Effector memory CD4-positive, alpha-beta T cell (primary cell): ENCODE measurements around the gene UQCRQ.
"Not testable (repeated sequence)": the region's sequence is repeated elsewhere in the genome, so short reads cannot be mapped to it uniquely, and the experiment has no call there.

Experiments
- DNase-seq, 3 donors: peaks; one replicate each; pipeline ENCODE4 v3.0.0-alpha.2; 2020
- H3K27ac ChIP-seq: 2 replicates; pipeline ENCODE4 v1.7.0; 2013; ENCODE audit warnings: mild to moderate bottlenecking, low read length, moderate library complexity; ENCODE audit not compliant: insufficient read depth, poor library complexity, severe bottlenecking
- H3K27me3 ChIP-seq: replicated peaks from 2 replicates; pipeline ENCODE4 v1.7.0; 2013; ENCODE audit warnings: mild to moderate bottlenecking, low read length; ENCODE audit not compliant: insufficient read depth, control insufficient read depth, poor library complexity, severe bottlenecking
- H3K36me3 ChIP-seq: 2 replicates; pipeline ENCODE4 v1.7.0; 2013; ENCODE audit warnings: mild to moderate bottlenecking, low read length, moderate library complexity; ENCODE audit not compliant: control insufficient read depth, insufficient read depth
- H3K4me1 ChIP-seq: 2 replicates; pipeline ENCODE4 v1.7.0; 2013; ENCODE audit warnings: low read length, mild to moderate bottlenecking; ENCODE audit not compliant: control insufficient read depth, insufficient read depth, poor library complexity, severe bottlenecking
- H3K4me3 ChIP-seq: 2 replicates; pipeline ENCODE4 v1.7.0; 2013; ENCODE audit warnings: low read length, low read depth, mild to moderate bottlenecking; ENCODE audit not compliant: insufficient read depth, poor library complexity, severe bottlenecking
- H3K9me3 ChIP-seq: 2 replicates; pipeline ENCODE4 v1.7.0; 2013; ENCODE audit warnings: mild to moderate bottlenecking, low read length, moderate library complexity; ENCODE audit not compliant: control insufficient read depth

UQCRQ gene

DNA sequence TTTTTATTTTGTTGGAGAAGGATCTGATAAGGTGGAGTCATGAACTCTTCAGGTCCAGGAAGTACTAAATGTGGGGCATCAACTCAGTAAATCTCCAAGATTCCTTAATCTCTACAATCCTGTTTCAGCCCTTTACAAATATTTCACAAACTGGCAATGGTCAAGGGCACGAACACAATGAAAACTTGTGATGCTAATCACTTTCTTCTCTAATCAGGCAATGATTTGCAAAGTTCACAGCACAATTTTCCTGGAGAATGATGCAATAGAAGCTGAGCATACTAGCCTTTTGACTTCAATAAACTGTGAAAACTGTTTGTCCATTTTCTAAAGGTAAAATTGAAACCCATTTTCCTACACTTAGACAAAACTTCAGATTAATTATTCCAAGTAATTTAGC is 17.1 kb upstream of the UQCRQ start:
- Histone ChIP-seq H3K27ac (no peak overlapping the region), H3K4me3 (no peak overlapping the region), H3K27me3 (no peaks in the 10 kb centered on the region), H3K4me1 (peaks cover 3% of the 10 kb centered on the region), H3K36me3 (no peaks in the 10 kb centered on the region), H3K9me3 (no peaks in the 10 kb centered on the region)
- no peak for DNase-seq

DNA sequence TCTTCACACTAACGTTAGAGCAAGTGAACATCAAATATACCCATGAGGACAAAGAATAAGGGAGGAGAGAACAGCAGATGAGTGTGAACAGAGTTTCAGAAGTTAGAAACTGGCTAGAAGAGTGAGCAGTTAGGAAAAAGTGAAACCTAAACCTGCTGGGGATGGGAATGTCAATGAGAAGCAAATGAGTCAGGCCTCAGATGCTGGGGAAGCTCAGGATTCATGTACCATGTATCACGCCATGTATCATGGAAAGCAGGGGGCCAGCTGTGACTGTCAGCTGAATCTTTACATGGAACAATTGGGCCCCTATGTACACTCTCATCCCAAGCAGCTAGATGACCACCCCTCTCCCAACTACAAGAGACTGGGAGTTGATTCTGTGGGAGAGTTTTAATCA is 16.4 kb upstream of the UQCRQ start:
- Histone ChIP-seq H3K27ac (no peak overlapping the region), H3K36me3 (no peaks in the 10 kb centered on the region)
- no peak for DNase-seq

DNA sequence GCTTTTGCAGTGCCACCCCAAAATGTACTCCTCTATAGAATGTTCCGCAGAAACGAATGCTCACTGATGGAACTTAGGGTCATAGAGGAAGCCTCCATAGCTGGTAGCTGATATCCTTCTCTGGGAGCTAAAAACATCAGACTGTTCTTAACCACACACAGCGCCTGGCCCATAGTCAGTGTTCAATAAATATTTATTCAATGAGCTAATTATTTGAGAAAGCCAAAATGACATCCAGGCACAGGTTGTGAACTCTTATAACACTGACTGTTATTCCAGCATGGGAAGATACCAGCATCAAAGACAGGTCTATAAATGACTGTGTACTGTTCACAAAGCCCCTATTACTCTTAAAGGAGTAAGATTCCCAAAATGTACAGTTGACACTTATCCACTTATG is 13.1 kb upstream of the UQCRQ start:
- Histone ChIP-seq H3K27ac (no peak overlapping the region), H3K27me3 (no peaks in the 10 kb centered on the region), H3K4me3 (no peak overlapping the region), H3K36me3 (no peaks in the 10 kb centered on the region), H3K4me1 (peaks cover 3% of the 10 kb centered on the region), H3K9me3 (no peaks in the 10 kb centered on the region)
- DNase-seq = no peak

More for the DNA sequence above, 16.4 kb upstream of the UQCRQ start:
- Histone ChIP-seq H3K4me3 (no peak overlapping the region), H3K4me1 (peaks cover 3% of the 10 kb centered on the region), H3K9me3 (no peaks in the 10 kb centered on the region), H3K27me3 (no peaks in the 10 kb centered on the region)

DNA sequence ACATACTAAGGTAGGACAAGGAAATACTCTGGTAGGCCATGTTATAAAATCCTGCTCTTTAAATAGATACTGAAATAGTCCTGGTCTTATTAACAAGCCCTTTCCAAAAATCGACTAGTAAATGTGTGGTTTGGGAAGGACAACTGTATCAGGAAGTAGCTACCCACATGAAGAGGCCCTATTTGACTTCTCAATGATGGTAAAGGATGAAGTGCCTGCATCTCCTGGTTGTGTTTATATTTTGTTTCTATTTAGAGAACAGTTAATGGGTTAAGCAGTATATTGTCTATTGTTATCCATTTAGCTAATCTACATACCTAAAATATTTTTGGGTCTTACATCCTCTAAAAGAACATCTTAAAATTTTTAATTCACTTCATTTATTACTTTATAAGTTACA is 12.7 kb upstream of the UQCRQ start:
- Histone ChIP-seq H3K9me3 (no peaks in the 10 kb centered on the region), H3K27ac (no peak overlapping the region), H3K27me3 (no peaks in the 10 kb centered on the region), H3K4me1 (peaks cover 3% of the 10 kb centered on the region), H3K36me3 (no peaks in the 10 kb centered on the region), H3K4me3 (no peak overlapping the region)
- no peak for DNase-seq

DNA sequence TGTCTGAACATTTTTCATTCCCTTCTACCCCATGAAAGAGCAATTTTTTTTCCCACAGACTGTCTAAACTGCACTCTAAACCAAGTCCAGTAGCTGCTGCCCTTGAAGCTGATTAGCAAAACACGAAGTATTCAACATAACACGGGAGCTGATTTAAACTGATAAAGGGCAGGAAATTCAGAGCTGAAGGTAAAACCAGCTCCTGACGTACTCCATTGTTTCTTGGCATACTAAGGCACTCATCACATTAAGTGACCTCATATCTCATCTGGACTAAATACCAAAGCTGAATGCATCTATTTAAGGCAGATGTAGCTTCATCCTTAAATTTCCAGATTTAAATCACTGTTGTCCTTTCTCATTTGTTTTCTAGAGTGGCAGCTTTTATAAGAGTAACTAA is 12.1 kb upstream of the UQCRQ start:
- Histone ChIP-seq H3K4me3 (no peak overlapping the region), H3K4me1 (peaks cover 3% of the 10 kb centered on the region), H3K27ac (no peak overlapping the region), H3K36me3 (no peaks in the 10 kb centered on the region), H3K27me3 (no peaks in the 10 kb centered on the region), H3K9me3 (no peaks in the 10 kb centered on the region)
- no peak for DNase-seq

DNA sequence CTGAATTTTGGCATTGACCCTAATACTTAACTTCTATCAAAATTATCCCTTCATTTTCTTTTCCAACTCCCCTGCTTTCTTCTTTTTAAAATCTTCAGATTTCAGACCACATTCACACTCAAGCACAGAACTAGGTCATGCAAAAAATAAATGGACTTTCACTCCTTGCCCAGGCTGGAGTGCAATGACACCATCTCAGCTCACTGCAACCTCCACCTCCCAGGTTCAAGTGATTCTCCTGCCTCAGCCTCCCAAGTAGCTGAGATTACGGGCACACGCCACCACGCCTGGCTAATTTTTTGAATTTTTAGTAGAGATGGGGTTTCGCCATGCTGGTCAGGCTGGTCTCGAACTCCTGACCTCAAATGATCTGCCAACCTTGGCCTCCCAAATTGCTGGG is 11.4 kb upstream of the UQCRQ start:
- not testable (repeated sequence) for H3K27ac ChIP-seq, H3K9me3 ChIP-seq, H3K4me1 ChIP-seq, H3K27me3 ChIP-seq, H3K4me3 ChIP-seq, DNase-seq, H3K36me3 ChIP-seq

DNA sequence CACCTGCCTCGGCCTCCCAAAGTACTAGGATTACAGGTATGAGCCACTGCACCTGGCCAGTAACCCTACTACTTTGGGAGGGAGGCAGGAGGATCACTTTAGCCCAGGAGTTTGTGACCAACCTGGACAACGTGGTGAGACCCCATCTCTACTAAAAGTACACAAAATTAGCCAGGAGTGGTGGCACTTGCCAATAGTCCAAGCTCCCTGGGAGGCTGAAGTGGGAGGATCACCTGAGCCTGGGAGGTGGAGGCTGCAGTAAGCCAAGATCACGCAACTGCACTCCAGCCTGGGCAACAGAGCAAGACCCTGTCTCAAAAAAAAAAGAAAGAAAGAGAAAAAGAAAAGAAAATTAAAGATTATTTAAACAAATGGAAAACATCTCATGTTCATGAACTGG is 10.4 kb upstream of the UQCRQ start:
- H3K36me3 ChIP-seq = no peaks in the 10 kb centered on the region
- H3K4me3 ChIP-seq = no peak overlapping the region
- no peaks in the 10 kb centered on the region for H3K27me3 ChIP-seq
- H3K27ac ChIP-seq = no peak overlapping the region
- H3K9me3 ChIP-seq = no peaks in the 10 kb centered on the region
- no peak for DNase-seq
- peaks cover 3% of the 10 kb centered on the region for H3K4me1 ChIP-seq

DNA sequence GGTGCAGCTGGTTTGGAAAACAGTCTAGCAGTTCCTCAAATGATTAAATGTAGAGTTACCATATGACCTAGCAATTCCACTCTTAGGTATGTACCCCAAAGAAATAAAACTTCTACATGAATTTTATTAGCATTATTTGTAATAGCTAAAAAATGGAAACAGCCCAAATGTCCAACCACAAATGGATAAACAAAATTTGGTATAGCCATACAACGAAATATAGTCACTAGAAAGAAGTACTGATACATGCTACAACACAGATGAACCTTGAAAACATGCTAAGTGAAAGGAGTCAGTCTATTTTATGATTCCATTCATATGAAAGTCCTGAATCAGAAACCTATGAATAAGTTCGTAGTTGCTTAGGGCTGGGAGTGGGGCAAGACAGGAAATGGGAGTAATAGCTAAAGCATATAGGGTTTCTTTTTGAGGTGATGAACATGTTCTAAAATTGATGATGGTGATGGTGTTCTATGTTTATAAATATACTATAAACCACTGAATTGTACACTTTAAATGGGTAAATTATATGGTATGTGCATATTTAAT is 6.5 kb upstream of the UQCRQ start:
- no peak for DNase-seq
- Histone ChIP-seq H3K27me3 (no peaks in the 10 kb centered on the region), H3K9me3 (no peaks in the 10 kb centered on the region), H3K4me1 (no peaks in the 10 kb centered on the region), H3K4me3 (no peak overlapping the region), H3K36me3 (no peaks in the 10 kb centered on the region), H3K27ac (no peak overlapping the region)

DNA sequence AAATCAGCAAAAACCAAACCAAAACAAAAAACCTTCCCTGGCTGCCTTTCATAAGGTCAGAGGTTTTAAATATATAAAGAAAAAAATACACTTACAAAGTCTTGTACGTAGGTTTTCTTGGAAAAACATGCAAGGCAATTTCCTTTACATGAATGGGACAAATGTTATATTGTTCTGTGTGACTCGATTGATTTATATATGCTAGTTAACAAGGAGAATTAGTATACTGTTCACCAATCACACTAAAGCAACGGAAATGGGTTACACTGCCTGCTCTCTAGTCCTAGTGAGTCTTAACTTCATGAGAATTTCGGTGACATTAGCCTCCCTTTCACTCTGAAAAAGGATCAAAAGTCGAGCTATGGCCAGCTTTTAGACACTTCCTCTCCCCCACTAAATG is 5.7 kb upstream of the UQCRQ start:
- Histone ChIP-seq H3K36me3 (no peaks in the 10 kb centered on the region), H3K27me3 (no peaks in the 10 kb centered on the region), H3K4me3 (no peak overlapping the region), H3K4me1 (peaks cover under 1% of the 10 kb centered on the region), H3K27ac (no peak overlapping the region), H3K9me3 (no peaks in the 10 kb centered on the region)
- no peak for DNase-seq

DNA sequence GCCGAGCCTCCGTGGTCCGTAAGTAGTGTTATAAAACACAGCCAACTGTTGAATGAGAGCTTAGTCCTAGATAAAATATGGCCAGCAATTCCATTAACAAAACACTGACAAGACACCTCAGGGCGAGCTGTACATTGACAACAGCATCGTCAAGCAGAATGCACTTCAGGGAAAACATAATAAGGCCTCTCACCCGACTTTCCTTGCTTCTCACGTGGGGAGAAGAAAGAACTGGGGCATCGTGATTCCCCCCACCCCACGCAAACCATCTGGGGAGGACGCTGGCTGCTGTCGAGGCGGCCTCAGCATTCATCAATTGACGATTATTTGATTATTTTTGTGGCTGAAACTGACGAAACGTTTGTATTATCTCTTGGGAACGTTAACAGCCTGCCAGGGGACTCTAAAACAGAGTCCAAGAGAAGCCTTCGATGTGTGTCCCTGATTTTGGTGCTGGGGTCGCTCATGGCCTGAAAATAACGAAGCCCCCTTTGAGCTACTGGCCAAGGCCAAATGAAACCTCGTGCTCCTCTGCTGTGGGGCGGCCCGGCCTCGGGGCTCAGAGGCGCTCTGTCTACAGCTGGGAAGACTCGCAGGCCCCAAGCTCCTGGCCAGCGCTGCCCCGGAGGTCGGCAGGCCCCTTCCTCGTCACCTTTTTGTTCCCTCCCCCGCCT is 637 bp upstream of the UQCRQ start:
- peaks cover 3% of the 10 kb centered on the region for H3K36me3 ChIP-seq
- H3K27me3 ChIP-seq = no peaks in the 10 kb centered on the region
- peak overlapping the region; percentile 88 for H3K27ac ChIP-seq
- no peak for DNase-seq
- no peaks in the 10 kb centered on the region for H3K9me3 ChIP-seq
- peak overlapping the region; percentile 74 for H3K4me3 ChIP-seq
- H3K4me1 ChIP-seq = peaks cover 14% of the 10 kb centered on the region
